Islet precursor cell (in vitro differentiated cells): Measurements from ENCODE around the gene CNOT3.
"Not testable (repeated sequence)": the region's sequence is repeated elsewhere in the genome, so short reads cannot be mapped to it uniquely, and the experiment has no call there.

ENCODE experiments used
- DNase-seq: peaks from one replicate; pipeline ENCODE4 v3.0.0-alpha.2; 2018

CNOT3 gene

GRCh38 chr19:54152267-54152666 is 14.7 kb downstream of the CNOT3 start:
- no peak for DNase-seq

DNA sequence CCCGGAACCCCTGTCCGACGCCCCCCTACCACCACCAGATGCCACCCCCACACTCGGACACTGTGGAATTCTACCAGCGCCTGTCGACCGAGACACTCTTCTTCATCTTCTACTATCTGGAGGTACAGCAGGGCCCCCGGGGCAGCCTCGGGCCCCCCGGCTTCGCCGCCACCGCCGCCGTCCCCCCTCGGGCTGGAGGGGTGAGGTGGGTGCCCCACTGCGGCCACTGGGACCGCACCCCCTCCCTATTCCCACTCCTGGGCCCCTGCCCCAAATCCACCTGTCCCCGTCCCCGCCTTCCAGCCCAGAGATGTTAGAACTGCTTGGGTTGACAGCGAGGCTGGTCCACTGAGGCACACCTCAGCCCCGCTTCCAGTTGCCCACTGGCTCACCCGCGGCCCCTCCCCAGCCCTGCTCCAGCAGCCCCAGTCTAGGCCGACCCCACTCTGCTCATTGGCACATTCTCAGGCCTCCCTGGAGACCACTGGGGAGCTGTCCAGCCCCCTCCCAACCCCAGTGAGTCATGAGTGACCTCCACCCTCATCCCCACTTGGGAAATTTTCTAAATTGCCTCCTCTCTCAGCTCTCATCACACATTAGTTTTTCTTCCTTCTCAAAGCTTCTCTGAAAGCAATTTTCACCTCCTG is 15.4 kb downstream of the CNOT3 start:
- no peak for DNase-seq

DNA sequence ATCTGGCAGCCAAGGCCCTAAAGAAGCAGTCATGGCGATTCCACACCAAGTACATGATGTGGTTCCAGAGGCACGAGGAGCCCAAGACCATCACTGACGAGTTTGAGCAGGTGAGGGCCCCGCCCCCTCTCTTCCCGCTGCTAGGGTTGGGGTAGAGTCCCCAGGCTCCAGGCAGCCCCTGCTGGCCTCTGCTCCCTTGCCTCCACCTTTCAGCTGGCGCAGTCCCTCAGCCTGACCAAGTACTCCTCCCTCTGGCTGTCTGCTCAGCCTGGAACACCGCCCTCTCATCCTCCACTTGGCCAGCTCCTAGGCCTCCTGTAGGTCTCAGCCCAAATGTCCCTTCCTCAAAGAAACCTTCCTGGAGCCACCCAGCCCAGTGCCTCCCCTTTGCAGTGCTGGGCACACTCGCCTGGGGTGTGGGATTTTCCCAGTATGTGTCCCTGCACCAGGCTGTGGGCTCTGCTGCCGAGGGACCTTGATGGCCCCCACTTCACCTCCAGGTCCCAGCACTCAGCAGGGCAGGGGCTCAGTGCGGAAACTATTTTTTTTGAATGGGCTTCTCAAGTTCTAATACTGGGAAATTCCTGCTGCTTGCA is 16.3 kb downstream of the CNOT3 start:
- DNase-seq: no peak

- no peak for DNase-seq
Observed at GRCh38 chr19:54154603-54155345, 17.2 kb downstream of the CNOT3 start.

DNA sequence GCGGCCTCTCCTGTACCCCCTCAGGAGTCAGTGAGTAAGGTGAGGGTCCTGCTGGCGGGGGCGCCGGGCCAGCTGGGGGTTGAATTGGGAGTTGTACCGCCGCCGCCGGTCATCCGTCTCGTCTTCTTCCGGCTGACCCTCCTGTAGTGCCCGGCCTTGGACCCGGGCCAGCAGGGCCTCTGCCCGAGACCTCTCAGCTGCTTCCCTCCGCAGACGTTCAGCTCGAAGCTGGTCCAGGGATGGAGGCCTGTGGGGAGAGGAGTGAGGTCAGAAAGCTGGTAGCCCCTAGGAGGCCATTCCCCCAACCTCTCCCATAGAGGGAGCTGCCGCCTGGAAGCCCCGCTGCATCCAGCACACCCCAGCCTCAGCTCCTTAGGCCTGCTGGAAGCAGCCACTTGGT is 18.1 kb downstream of the CNOT3 start:
- no peak for DNase-seq

- no peak for DNase-seq
Observed at GRCh38 chr19:54156490-54156889, 18.9 kb downstream of the CNOT3 start.

GRCh38 chr19:54156953-54157352 is 19.4 kb downstream of the CNOT3 start:
- no peak for DNase-seq

DNA sequence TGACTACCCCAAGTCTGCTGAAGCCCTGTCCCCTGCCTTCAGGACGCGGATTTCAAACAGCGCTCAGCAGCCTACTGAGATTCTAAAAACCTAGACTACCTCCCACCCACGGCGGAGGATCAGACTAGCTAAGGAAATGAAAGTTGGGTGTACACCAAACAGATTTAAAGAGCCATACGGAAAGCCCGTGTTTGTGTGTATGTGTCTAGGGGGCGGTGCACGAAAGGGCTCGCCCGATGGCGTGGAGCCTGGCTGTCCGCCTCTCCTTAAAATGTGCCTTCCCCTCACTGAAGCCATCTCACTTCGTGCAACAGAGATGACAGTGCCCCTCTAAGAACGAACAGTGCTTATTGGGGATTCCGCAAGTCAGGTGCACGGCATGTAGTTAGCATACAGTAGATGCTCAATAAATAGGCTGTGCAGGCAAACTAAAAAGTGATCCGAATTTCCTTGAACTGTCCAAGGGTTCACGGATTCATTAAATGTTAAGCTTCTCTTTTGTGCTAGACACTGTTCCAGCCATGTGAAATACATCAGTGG is 21.3 kb downstream of the CNOT3 start:
- no peak for DNase-seq

- peak; percentile 100 for DNase-seq
Observed at GRCh38 chr19:54159352-54160181, 22.0 kb downstream of the CNOT3 start, which contains the start of gene LENG1. Gene LENG1, minus strand, starts transcription at chr19:54159721. Its CDS starts 26 bp downstream, at chr19:54159695.

DNA sequence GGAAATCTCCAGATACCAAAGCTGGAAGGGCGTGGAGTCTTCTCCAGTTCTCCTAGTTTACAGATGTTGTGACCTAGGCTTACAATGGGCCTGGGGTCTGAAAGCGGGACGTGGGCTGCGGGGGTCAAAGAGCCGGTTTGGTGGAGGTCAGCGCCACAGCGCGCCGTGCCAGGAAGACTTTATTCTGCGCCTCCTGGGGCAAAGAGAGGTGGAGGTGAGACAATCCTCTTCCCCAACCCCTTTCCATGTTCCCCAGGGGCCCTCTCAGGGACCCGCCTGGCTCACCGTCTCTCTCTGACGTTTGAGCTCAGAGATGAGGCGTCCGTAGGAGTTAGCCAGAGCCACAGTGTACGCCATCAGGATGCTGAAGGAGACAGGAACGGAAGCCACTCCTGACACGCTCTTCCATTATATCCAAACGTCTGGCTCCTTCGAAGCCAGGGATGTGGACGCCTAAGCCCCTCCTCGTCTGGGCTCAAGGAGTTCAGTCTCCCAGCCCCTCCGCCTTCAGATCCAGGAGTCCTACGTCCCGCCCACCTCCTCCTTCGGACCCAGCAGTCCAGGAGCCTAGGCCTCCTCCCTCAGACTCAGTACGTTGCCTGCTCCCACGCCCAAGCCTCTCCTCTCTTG is 22.7 kb downstream of the CNOT3 start:
- no peak for DNase-seq

DNA sequence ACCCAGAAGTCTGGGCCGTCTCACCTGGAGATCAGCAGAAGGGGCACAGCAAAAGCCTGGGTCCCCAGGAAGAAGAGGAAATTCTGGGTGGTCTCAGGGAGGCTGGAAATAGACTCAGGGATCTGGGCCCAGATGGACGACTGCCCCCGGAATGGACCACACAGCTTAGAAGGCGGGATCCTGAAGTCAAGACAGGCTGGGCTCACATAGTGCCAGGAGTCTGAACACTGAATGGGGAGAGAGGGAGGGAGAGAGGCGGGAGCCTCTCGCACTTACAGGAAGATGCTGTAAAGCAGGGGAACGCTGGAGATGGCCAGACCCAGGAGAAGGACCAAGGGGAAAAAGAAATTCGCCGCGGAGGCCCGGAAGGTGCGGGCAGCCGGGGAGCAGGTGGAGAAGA is 23.3 kb downstream of the CNOT3 start:
- no peak for DNase-seq

DNA sequence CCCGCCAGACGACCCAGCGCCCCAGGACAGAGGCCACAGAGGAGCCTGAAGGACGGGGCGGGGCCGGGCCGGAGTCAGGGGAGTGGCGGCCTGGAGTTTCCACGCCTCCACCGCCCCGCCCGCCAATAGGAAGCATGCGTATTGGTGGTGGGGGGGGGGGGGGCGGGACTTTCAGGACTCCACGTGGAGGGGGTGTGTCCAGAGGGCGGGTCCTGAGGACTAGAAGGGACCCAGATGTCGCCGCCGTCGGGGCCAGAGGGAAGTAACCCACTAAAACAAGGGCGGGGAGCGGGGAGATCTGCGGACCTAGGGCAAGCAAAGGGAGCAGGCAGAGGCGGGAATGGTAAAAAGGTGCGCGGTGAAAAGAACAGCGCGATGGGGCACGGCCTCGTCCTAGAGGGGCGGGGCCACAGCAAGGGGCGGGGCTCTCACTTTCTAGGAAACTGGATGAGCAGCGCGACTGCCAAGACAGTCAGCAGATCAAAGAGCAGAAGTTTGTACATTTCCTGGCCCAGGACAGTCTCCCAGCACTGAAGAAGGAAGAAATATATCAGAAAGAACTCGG is 24.8 kb downstream of the CNOT3 start:
- peak; percentile 92 for DNase-seq

- no peak for DNase-seq
Observed at GRCh38 chr19:54162884-54163283, 25.3 kb downstream of the CNOT3 start.

- DNase-seq: peak; percentile 96
Observed at GRCh38 chr19:54164369-54165068, 27.0 kb downstream of the CNOT3 start.

DNA sequence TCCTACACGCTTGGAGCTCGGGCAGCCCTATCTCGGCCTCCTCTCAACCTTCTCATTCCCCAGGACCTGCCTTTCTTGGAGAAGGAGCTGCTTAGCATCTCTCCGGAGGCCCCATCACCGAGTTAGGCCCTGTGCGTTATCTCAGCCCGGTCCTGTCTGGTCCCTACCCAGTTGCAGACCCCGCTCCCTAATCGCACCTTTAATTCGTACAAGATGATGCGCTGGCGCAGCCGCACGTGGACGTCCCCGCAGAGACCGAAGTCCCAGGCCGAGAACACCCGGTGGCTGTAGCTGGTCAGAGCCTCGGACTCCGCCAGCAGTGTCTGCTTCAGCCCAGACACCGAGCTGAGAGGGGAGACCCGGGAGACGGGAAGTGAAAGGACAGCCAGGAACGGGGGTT is 27.7 kb downstream of the CNOT3 start:
- no peak for DNase-seq

DNA sequence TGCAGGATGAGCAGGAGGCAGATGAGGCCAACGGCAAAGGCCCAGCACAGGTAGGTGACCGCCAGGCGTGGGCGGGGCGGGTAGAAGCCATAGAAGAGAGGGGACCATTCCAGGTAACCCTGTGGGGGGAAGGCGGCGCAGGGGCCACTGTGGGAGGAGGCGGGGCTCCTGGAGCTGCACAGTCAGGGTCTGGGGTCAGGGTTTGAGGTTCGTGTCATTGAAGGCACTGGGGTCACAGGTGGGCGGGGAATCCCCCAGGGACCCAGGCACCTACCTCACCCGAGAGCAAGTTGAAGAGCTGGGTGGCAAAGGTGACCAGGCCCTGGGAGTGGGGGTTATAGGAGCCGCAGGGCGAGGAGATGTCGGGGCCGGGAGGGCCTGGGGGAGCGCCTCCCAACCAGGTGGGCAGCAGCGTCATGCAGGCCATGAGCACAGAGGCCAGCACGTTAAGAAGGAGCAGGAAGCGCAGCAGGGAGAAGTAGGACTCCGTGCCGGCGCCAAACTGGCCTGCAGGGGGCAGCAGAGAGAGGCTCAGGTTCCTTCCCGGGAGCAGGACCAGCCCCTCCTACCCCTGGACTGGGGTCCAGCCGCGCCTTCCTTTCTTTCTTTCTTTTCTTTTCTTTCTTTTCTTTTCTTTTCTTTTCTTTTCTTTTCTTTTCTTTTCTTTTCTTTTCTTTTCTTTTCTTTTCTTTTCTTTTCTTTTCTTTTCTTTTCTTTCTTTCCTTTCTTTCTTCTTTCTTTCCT is 30.8 kb downstream of the CNOT3 start:
- peak; percentile 96 for DNase-seq

- no peak for DNase-seq
Observed at GRCh38 chr19:54169149-54169740, 31.7 kb downstream of the CNOT3 start.

- DNase-seq: not testable (repeated sequence)
Observed at GRCh38 chr19:54171736-54172431, 34.3 kb downstream of the CNOT3 start.
